NCI-H345 treated with DMSO at 0.1 percent for 48 hours (cell line): ENCODE measurements around the gene SORT1.
A peak's percentile ranks its signal among the peaks of the same experiment; 100 is the strongest.
"Not testable (repeated sequence)": the region's sequence is repeated elsewhere in the genome, so short reads cannot be mapped to it uniquely, and the experiment has no call there.

Experiments used
- DNase-seq: peaks from one replicate; lab custom pipeline; 2025; ENCODE audit not compliant: unreplicated experiment; lab: John Stamatoyannopoulos, UW

Gene SORT1

DNA sequence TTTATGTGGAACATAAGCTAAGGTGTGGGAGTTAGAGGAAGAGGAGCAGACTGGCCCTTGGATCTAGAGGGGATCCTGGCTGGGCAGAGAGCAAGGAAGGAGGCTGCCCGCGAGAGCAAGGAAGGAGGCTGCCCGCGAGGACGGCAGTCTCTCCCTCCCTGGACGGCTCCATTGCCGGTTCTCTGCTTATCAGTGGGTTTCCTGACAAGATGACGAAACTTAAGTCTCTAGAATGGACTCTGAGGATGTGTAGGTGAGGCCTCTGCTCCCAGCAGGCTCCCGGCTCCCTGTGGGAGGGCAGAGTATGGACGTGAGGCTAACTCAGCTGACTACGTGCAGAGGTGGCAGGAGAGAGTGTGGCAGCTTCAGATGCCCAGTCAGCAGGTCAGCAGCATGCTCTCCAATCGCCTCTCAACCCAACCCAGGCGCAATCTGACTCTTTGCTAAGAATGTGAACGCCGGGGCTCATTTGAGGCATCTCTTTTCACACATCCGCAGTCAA is 97.0 kb downstream of the SORT1 start:
- no peak for DNase-seq

DNA sequence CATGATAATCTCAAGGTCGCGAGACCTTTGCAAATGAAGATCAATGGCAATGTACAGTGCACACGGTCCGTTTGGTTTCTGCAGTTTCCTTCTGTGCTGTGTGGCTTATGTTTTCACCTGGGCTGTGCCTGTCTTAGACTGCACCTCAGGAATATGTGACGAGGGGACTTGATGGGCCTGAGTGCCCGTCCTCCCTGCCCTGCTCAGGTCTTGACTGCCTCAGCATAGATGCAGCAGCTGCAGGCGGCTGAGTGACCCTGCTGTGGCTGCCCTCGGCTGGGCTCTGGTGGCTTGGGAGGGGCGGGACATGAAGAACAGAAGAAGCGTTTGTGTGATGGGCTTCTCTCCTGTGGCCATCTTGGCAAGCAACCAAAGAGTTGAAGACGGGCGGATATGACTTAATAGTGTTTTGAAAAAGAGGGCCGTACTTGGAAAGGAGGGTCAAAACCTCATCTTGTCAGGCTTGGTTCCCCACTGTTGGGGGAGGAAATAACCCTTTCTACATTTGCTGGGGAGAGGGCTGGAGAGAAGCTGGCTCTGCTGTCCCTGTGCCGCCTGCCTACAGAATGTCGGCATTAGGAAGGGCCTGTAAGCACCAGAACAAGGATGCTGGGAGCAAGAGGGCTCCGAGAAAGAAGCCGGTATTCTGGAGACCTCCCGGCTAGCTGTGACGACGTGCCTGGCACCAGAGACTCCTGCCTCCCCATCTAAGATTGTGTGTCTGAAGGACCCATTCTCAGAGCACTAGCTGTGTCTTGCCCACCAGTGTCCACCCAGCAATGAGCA is 98.0 kb downstream of the SORT1 start:
- DNase-seq: no peak

DNA sequence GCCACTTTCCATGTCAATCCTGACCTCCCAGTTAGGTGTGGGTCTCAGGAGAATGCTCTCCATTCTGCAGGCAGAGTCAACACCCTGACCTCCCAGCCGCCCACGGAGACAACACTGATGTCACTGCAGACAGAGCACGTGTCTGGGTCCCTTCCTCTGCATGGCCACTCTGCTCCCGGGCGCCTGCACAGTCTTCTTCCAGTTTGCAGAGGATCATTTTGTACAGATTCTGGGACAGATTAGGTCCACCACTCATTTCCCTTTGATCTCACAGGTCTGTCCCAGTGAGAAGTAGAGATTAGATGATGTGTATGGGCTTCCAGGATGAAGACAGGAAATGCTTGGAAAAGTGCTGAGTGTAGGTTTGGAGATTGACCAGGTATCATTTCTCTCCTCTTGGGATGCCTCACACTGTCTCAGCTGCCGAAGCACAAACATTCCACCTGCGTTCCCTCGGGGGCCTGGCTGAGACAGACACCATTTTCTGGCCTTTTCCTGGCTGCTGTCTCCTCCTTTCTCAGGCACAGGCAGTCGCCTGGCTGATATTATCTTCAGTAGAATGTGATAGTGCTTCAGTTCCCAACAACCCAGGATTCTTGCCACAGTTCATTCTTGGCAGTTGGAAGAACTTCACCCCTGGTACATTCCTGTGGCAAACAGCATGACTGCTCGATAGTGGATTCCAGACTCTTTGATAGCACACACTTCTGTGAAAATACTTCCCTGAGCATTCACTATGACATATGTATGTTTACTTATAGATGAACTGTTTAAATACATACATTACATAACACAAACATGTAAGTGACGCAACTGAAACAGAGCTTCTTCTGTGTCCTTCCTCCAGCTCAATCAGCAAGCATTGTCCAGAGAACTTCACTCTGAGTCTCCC is 98.8 kb downstream of the SORT1 start:
- no peak for DNase-seq

DNA sequence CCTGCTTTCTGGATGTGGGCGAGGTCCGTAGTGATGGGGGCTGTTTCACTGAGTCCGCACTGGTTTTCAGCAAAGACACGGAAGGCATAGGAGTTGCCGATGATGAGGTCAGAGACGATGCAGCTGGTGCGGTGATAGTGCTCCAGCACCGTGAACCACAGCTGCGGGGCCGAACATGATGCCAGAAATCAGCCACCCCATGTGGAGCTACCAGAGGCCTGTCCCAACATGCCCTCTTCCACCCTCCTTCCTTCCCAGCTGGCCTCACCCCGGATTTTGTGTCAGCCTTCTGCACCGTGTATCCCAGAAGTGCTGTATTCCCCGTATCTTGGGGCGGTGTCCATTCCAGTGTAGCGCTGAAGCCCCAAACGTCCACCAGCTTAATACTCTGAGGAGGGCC is 100.9 kb downstream of the SORT1 start:
- no peak for DNase-seq

DNA sequence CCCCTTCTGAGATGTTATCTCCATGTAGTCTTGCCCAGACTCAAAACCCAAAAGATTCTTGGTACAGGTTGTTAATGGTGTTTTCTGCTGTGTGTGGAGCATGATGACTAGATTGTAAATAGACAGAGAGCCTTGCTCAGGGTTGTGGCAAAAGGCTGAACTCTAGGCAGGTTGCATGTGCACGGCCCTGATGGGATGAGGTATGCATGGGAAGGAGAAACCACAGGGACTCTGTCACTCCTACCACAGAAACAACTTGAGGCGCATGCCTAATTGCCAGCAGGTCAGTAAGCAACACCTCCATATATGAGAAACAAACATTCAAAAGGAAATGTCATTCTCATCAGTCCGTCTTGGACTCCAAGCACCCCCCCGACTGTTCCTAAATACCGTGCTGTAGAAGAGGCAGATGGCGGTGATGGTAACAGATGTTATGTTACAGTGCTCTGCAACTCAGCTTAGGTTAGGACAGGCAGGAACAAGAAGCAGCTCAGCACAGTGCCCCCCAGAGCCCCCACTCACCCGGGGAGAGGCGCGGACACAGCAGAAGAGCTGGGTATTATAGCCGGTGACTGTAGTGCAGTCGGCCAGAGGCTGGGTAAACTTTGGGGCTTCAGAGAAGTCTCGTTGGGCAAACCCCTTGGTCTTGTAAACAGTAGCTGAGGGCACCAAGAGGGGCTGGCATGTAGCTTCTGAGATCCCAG is 101.9 kb downstream of the SORT1 start:
- DNase-seq: no peak

DNA sequence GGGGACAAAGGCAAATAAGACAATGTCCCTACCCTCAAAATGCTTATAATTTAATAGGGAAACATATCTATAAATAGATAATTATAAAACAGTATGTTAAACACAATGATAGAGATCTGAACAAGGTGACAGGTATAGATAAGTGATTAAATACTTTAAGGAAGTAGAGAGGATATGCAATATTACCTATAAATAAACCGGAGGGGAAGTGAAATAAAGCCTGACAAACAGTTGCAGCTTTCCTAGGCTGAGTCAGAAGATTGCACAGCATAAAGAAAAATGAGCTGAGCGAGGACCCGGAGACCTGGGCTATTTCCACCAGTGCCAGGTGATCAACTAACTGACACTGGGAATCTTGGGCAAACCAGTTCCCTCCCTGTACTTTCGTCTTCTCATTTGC is 103.2 kb downstream of the SORT1 start:
- DNase-seq: no peak

DNA sequence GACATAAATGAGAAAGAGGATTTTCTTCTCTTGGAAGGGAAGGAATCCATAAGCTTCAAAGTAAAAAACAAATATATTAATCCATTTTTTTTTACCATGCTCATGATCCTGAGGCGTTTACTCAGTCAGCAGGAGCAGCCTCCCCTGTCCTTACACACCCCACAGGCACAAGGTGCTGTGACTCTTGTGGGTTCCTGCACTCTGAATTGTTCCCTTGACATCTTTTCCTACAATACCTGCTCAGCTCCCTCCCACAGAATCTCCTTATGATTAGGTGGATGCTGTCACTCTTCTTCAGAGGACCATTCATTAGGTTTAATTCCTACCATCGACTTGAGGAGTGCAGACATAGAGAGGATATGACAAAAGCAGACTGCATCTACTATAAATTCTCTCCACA is 104.7 kb downstream of the SORT1 start:
- no peak for DNase-seq

DNA sequence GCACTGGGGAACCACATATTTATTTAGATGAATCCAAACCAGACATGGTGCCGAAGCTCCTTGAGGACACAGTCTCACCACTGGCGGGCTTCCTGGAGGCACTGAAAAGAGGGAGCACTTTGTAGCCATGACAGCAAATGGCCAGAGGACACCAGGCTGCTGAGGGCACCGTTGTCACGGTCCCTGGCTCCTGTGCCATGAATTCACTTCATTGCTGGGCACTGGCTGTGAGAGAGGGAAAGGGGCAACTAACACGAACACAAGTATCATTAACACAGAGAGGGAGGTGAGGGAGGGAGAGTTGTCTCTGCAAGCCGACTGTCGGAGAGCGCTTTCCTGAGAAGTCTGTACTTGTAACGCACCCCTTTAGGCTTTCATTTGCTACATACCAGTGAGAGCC is 105.4 kb downstream of the SORT1 start:
- no peak for DNase-seq

DNA sequence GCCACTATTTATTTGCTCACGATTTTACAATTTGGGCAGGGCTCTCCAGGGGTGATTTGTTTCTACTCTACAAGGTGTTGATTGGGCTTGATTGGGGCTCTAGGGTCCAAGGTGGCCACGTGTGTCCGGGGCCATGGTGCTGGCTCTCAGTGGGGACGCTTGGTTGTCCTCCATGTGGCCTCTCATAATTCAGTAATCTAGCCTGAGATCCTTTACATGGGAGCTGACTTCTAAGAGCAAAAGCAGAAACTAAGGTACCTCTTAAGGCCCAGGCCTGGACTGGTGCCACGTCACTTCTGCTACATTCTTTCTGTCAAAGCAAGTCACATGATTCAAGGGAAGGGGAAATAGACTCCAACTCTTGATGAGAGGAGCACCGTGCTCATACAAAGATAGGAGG is 106.7 kb downstream of the SORT1 start:
- no peak for DNase-seq

DNA sequence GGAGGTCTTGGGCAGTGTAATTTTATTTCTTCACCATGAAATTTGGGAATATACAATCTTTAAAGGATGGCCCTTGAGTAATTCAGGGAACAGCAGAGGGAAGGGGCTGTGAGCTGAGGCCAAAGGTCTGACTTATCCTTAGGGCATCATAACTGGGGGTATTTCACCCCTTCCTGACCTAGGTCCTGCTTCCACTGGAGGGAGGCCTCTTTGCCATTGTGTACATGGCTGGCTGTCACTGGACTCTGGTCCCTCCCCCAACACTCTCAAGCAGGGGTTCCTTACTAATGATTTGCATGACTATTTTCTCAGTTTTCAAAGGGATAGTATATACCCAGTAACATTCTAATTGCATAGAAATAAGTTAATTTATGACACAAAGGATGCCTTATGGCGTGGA is 107.6 kb downstream of the SORT1 start:
- DNase-seq: no peak

DNA sequence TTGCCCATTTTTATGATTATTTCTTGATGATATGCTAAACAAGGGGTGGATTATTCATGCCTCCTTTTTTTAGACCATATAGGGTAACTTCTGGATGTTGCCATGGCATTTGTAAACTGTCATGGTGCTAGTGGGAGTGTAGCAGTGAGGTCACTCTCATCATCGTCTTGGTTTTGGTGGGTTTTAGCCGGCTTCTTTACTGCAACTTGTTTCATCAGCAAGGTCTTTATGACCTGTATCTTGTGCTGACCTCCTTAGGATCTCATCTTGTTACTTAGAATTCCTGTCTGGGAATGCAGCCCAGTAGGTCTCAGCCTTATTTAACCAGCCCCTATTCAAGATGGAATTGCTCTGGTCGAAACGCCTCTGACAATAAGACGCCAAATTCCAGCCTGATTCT is 111.0 kb downstream of the SORT1 start:
- DNase-seq: not testable (repeated sequence)

DNA sequence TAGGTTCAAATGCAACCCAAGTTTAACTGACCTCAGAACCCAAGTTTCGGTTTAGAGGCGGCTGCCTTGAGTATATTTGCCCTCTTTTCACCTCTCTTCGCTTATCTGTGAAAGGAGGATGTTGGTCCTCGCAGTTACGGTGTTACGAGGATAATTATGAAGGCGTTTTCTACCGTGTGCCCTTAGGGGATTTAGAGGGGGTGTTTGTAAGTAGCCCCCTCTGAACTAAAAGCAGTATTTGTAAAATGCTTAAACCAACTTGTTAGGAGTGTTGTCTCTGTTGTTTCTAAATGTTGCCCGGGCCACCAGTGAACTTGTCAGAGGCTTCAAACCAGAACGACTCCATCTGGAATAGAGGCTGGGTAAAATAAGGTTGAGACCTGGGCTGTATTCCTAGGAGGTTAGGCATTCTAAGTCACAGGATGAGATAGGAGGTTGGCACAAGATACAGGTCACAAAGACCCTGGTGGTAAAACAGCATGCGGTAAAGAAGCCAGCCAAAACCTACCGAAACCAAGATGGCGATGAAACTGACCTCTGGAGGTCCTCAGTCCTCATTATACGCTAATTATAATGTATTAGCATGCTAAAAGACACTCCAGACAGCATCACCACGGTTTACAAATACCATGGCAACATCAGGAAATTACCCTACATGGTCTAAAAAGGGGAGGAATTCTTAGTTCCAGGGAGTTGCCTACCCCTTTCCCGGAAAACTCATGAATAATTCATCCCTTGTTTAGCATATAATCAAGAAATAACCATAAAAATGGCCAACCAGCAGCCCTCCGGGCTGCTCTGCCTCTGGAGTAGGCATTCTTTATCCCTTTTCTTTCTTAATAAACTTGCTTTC is 113.7 kb downstream of the SORT1 start:
- DNase-seq: no peak

DNA sequence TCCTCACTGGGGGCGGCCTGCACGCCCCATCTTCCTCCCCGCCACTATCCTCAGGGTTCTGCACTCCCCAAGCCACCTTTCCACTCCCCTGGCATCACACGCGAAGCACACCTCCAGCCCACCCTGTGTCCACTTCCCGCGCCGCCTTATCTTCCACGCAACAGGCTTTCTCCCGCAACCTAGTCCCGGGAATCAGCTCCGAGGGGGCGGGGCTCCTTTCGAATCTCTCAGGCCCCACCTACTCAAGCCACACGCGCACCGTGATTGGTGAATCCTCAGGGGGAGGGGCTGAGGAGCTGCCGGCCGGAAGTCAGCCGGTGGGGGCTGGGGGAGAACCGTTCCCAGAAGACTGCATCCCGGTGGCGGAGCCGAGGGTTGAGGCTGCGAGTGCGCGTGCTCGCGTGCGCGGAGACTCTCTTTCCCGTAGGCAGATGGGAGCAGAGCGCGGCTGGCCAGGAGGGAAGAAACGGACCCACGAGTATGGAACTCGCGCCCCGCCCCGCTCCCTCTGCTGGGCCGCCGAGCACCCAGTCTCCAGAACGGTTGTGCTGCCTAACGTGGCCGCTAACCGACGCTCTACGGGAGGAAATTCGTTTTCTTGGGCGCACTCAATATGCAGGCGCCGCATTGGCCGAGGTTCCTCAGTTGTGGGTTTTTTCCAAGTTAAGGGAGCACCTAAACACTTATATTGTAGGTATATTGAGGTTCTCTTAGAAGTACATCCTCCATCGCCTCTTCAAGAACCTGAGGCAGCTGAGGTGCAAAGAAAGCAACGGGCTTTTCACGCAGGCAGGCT is 114.6 kb downstream of the SORT1 start, which contains the start of gene PSRC1:
TSS of gene PSRC1 (minus strand) at position 194 of the 796 bp plus-strand sequence.
- DNase-seq: peak; percentile 94

DNA sequence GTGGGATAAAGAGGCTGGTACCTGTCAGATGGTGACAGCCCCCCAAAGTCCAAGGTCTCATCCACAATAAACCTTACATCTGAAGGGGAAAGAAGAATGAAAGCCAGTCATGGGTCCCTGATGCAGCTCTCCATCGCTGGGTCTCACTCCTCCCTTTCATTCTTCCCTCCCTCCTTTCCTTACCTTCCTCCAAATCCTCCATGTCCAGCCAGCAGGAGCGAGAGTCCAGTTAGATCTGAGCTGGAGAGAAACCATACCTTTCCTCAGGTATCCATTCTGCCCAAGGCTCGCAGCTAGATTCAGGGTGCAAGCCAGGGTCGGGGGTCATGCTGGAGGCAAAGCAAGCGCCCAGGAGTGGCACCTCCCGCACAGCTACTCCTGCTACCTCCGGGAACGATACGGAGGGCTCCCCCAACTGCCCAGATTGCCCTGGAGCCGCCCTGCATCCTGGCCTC is 115.2 kb downstream of the SORT1 start:
- DNase-seq: no peak

DNA sequence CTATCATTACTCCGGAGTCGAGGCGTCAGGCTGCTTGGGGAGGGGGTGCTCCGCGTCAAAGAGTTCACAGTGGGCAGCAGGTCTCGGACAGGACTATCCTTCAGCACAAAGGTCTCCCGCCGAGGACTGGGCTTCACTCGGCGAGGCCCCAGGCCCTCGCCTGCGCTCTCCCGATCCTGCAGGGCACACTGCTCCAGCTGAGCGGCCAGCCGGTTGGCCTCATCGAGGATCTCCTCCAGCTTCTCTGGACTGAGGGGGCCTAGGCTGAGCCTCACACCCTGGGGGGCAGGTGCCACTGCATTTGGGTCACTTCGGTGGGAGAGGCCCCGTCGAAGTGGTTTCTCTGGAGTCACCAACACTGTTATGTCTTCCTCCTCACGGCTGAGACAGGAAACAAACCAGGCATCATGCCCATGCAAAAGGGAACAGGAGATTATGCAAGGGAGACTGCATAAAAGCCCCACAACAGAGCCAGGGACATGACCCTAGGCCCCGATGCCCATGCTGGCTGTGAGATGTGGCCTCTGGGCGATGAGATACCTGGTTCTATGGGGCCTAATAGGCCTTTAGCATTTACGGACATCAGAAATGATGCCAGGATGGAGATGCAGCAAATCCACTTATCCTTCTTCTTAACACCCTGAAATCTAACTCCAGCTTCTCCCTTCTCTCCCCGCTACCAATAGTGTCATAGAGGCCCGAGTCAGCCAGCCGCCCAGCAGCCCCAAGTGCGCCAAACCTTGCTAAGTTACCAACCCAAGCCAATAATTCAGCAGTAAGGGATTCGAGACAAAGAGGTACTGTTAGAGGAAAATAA is 115.8 kb downstream of the SORT1 start:
- DNase-seq: no peak

DNA sequence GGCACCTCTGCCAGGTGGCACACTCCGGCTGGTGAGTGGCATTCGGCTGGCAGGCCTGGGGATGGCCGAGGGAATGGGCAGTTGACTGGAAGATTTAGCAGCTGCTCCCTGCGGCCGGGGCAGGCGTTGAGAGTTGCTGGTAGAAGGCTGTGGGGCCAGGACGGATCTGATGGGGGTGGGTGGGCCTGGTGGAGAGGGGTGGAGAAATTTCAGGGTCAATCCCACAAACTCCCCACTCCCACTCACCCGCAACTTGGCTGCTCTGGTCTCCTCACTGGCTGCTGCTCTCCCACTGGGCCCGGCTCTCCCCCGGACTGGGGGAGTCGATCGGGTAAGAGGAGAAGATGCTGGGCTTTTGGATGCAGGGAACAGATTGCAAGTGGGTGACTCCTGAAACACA is 116.9 kb downstream of the SORT1 start:
- DNase-seq: no peak

DNA sequence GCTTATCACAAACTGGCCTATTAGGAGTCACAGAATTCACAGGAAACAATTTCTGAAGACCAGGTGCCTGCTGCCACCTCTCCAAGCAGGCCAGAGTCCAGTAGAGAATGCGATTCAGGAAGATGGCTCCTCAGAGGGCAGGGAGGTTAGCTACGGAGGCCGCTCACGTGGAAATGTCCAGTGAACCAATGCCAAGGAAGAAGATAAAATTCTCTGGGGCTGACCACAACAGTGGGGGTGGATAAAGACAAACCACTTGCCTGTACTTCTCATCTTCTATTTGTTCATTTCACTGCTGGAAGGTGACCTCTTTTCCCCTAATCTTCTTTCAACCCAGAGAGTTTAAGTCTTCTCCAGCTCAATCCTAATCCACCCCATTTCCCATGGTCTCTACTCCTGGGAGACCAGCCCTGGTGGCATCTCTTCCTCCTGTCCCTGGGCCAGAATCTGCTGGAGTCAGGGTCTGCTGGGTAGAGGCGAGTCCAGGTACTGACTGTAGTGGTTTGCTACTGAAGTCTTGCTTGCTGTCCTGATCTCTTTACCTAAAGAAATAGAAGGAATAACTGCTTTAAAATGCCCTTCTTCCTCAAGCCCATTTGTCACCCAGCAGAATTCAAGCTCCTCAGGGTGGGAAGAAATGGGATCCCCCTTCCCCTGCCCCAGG is 118.0 kb downstream of the SORT1 start:
- DNase-seq: no peak
